ENCODE data around the gene TRMT44. TPM values are rescaled to one million over a fixed set of nuclear protein-coding genes. Genes with fewer than 3 reads are reported as not detected.
A peak's percentile ranks its signal among the peaks of the same experiment; 100 is the strongest.
"Not testable (repeated sequence)": the region's sequence is repeated elsewhere in the genome, so short reads cannot be mapped to it uniquely, and the experiment has no call there.

TRMT44 gene
- 12.0 TPM for polyA plus RNA-seq (ENCODE audit: insufficient read length)

GRCh38 chr4:8440492-8441311, at the start of gene TRMT44, which contains the start of gene ACOX3:
TRMT44 (plus strand) TSS chr4:8440777; CDS start chr4:8440823, 46 bp downstream.
ACOX3 (minus strand) TSS chr4:8440723; CDS start chr4:8416521, 24,202 bp downstream.
- peak; percentile 54 for DNase-seq (ENCODE audit: low read depth)

GRCh38 chr4:8391071-8391470, 49.5 kb upstream of the TRMT44 start:
- no peak for DNase-seq (ENCODE audit: low read depth)

GRCh38 chr4:8391972-8392371, 48.6 kb upstream of the TRMT44 start:
- no peak for DNase-seq (ENCODE audit: low read depth)

GRCh38 chr4:8392591-8393190, 47.9 kb upstream of the TRMT44 start:
- no peak for DNase-seq (ENCODE audit: low read depth)

GRCh38 chr4:8393593-8394038, 47.0 kb upstream of the TRMT44 start:
- no peak for DNase-seq (ENCODE audit: low read depth)

GRCh38 chr4:8394061-8394519, 46.5 kb upstream of the TRMT44 start:
- peak; percentile 75 for DNase-seq (ENCODE audit: low read depth)

GRCh38 chr4:8394806-8395205, 45.8 kb upstream of the TRMT44 start:
- DNase-seq (ENCODE audit: low read depth), result no peak

- DNase-seq (ENCODE audit: low read depth), result no peak
Observed at GRCh38 chr4:8395504-8396296, 44.9 kb upstream of the TRMT44 start.

GRCh38 chr4:8396762-8397406, 43.7 kb upstream of the TRMT44 start:
- DNase-seq (ENCODE audit: low read depth), result no peak

- no peak for DNase-seq (ENCODE audit: low read depth)
Observed at GRCh38 chr4:8398347-8398746, 42.2 kb upstream of the TRMT44 start.

GRCh38 chr4:8399298-8399697, 41.3 kb upstream of the TRMT44 start:
- no peak for DNase-seq (ENCODE audit: low read depth)

GRCh38 chr4:8400632-8401325, 39.8 kb upstream of the TRMT44 start:
- no peak for DNase-seq (ENCODE audit: low read depth)

GRCh38 chr4:8401665-8402064, 38.9 kb upstream of the TRMT44 start:
- DNase-seq (ENCODE audit: low read depth), result no peak

- no peak for DNase-seq (ENCODE audit: low read depth)
Observed at GRCh38 chr4:8402181-8402597, 38.4 kb upstream of the TRMT44 start.

GRCh38 chr4:8402640-8403039, 37.9 kb upstream of the TRMT44 start:
- no peak for DNase-seq (ENCODE audit: low read depth)

- DNase-seq (ENCODE audit: low read depth), result no peak
Observed at GRCh38 chr4:8403173-8403753, 37.3 kb upstream of the TRMT44 start.

GRCh38 chr4:8403976-8404375, 36.6 kb upstream of the TRMT44 start:
- no peak for DNase-seq (ENCODE audit: low read depth)

- DNase-seq (ENCODE audit: low read depth), result no peak
Observed at GRCh38 chr4:8404791-8405515, 35.6 kb upstream of the TRMT44 start.

GRCh38 chr4:8405516-8405875, 35.1 kb upstream of the TRMT44 start:
- no peak for DNase-seq (ENCODE audit: low read depth)

GRCh38 chr4:8406887-8407286, 33.7 kb upstream of the TRMT44 start:
- not testable (repeated sequence) for DNase-seq (ENCODE audit: low read depth)
